Spleen (tissue), 11 donors: ENCODE measurements around the gene TNP2. TPM values are rescaled to one million over a fixed set of nuclear protein-coding genes. Genes with fewer than 3 reads are reported as not detected.

ENCODE experiments used
- DNase-seq: peaks from one replicate; pipeline ENCODE4 v3.0.0-alpha.2; 2020
- H3K27ac ChIP-seq, 8 donors: fragments of 200-600 bp; sonication (generic) in 7 of 8; 1 replicate in 4 of 8; 2 replicates in 4 of 8; pipeline versions ENCODE4 v1.5.0 to v1.8.0; 2016 to 2021; ENCODE audit warnings: inconsistent platforms in 4 of 8, mild to moderate bottlenecking in 4 of 8, moderate library complexity in 1 of 8
- H3K27me3 ChIP-seq, 7 donors: fragments of 200-600 bp; sonication (generic) in 6 of 7; replicated peaks in 1 of 7; 1 replicate in 4 of 7; 2 replicates in 3 of 7; pipeline versions ENCODE4 v1.5.0 to v1.8.0; 2016 to 2021; ENCODE audit warnings: inconsistent platforms in 3 of 7, mild to moderate bottlenecking in 1 of 7
- H3K36me3 ChIP-seq, 6 donors: fragments of 200-600 bp; sonication (generic) in 5 of 6; 1 replicate in 4 of 6; 2 replicates in 2 of 6; pipeline versions ENCODE4 v1.5.0 to v1.8.0; 2016 to 2021; ENCODE audit warnings: inconsistent platforms in 2 of 6
- H3K4me1 ChIP-seq, 6 donors: fragments of 200-600 bp; sonication (generic) in 5 of 6; 1 replicate in 3 of 6; 2 replicates in 3 of 6; pipeline versions ENCODE4 v1.5.0 to v1.8.0; 2016 to 2021; ENCODE audit warnings: inconsistent platforms in 3 of 6
- H3K4me3 ChIP-seq, 8 donors: fragments of 200-600 bp; sonication (generic) in 7 of 8; 1 replicate in 4 of 8; 2 replicates in 4 of 8; pipeline versions ENCODE4 v1.5.0 to v1.8.0; 2016 to 2021; ENCODE audit warnings: inconsistent platforms in 4 of 8, mild to moderate bottlenecking in 4 of 8, moderate library complexity in 2 of 8
- H3K9me3 ChIP-seq, 8 donors: fragments of 200-600 bp; sonication (generic) in 7 of 8; 1 replicate in 4 of 8; 2 replicates in 4 of 8; pipeline versions ENCODE4 v1.5.0 to v1.8.0; 2016 to 2021; ENCODE audit warnings: inconsistent platforms in 4 of 8
- POLR2A ChIP-seq, 3 donors: fragments of 450-650 bp; IDR thresholded peaks; one replicate each; pipeline ENCODE4 v1.5.1; 2017; ENCODE audit warnings: antibody characterized with exemption in 3 of 3, mild to moderate bottlenecking in 1 of 3
- POLR2AphosphoS5 ChIP-seq, 3 donors: sonication (generic); formaldehyde crosslinking; IDR thresholded peaks; one replicate each; pipeline ENCODE4 v1.5.1; 2017; ENCODE audit warnings: antibody characterized with exemption in 3 of 3
- WGBS, 5 donors: extraction: QIAGEN DNeasy Blood & Tissue Kit in 3 of 5; methylation state at CpG; one replicate each; pipeline versions ENCODE4 v1.1.5 to v1.1.7; 2013 to 2018; 5-methylcytosine and 5-hydroxymethylcytosine counted together
- intact Hi-C: fragments of 100-400 bp; cut with DNase I; formaldehyde crosslinking; loops from one replicate; pipeline ENCODE4 v1.15.0; 2023; ENCODE audit warnings: low total_unique reads
- polyA plus RNA-seq, 3 donors: library from polyadenylated mRNA; stranded (reverse); fragments of 200-250 nt; gene quantifications; one replicate each; pipeline ENCODE4 v1.2.1, GENCODE V29; 2013
- total RNA-seq, 7 donors: library from RNA; depleted of rRNA in 3 of 7; stranded (reverse); fragments of >200 nt in 3 of 7; fragmentation: NEBNext Ultra II Directional in 4 of 7; extraction: Animal tissue kit (Norgen Biotek cat#: 25700) in 4 of 7; gene quantifications; one replicate each; pipeline versions ENCODE4 v1.1.0 to v1.2.1, GENCODE V29; 2016 to 2021
- TF ChIP-seq, protein P1 (sequence below), 11 experiments: fragments of 200-600 bp in 7 of 11; fragments of 450-650 bp in 4 of 11; sonication (generic) in 4 of 11; IDR thresholded peaks in 8 of 11; conservative IDR thresholded peaks in 3 of 11; 1 replicate in 7 of 11; 2 replicates in 4 of 11; pipeline versions ENCODE4 v1.4.0 to v1.8.0; 2016 to 2021; ENCODE audit warnings: antibody characterized with exemption in 11 of 11, inconsistent platforms in 4 of 11, mild to moderate bottlenecking in 1 of 11
- donor health status: healthy with polysubstance abuse.
- donor health status: DM: no; HTN: no; CAD: no; lungs with moderate emphysema.
- donor health status: DM: no; HTN: no; CAD: no.
- donor health status: Bipolar disorder and iron deficiency.
- donor health status: healthy.
- donor health status: DM: no; HTN: no; CAD: no.
- donor health status: DM: yes; HTN: yes; CAD: no.

TNP2 gene
- total and polyA plus RNA-seq, 10 donors: not detected

DNA sequence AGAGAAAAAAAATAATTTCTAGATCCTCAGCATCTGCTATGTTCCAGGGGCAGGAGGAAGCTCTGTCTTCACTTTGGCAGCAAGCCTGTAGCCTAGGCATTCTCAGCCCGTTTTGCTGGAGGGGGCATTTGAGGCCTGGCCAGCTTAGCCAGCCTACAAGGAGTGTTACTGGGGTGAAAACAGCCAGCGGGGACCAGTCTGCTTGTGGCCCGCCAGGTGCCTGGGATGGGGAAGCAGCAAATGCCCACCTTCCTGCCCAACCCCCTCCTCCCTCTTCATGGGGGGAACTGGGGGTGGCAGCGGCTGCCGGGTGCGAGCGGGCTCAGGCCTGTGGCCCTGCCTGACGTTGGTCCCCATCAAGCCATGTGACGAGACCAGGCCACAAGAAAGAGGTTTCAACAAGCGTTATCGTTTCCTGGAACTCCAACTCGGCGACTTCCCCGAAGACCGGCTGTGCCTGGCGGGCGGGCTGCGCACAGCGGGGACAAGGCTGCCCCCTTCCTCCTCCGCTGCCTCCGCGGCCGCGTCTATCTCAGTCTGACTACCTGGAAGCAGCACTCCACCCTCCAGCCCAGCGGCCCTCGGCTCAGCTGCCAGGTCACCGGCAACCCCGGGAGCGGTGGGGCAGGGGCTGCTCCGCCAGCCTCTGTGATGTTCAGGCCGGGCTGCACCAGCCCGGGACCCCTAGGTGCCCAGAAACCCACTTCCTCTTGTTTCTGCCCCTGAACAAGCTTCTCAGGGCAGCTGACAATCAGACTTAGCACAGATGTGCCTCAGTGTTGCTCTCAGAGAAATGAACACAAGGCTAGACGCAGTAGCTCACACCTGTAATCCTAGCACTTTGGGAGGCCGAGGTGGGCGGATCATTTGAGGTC is 36.0 kb downstream of the TNP2 start:
- H3K36me3 ChIP-seq: no peaks in the 10 kb centered on the region
- H3K4me3 ChIP-seq: peak overlapping the region in 2 of 8 donors; percentile 2 to 49
- H3K27ac ChIP-seq: peak overlapping the region; percentile 70 to 89 (median 83)
- intact Hi-C loops: no loop called here
- H3K4me1 ChIP-seq: peaks cover 10 to 75% (median 42%) of the 10 kb centered on the region in 6 donors
- no peaks in the 10 kb centered on the region for H3K9me3 ChIP-seq
- WGBS, 5 donors: 12 to 28% (median 15%) methylated on average over 12 to 35 of the region's 35 CpGs
- TF ChIP-seq POLR2A (IDR thresholded peaks at IDR 0.05): no peak
- TF ChIP-seq, protein P1, sequence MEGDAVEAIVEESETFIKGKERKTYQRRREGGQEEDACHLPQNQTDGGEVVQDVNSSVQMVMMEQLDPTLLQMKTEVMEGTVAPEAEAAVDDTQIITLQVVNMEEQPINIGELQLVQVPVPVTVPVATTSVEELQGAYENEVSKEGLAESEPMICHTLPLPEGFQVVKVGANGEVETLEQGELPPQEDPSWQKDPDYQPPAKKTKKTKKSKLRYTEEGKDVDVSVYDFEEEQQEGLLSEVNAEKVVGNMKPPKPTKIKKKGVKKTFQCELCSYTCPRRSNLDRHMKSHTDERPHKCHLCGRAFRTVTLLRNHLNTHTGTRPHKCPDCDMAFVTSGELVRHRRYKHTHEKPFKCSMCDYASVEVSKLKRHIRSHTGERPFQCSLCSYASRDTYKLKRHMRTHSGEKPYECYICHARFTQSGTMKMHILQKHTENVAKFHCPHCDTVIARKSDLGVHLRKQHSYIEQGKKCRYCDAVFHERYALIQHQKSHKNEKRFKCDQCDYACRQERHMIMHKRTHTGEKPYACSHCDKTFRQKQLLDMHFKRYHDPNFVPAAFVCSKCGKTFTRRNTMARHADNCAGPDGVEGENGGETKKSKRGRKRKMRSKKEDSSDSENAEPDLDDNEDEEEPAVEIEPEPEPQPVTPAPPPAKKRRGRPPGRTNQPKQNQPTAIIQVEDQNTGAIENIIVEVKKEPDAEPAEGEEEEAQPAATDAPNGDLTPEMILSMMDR (IDR thresholded peaks at IDR 0.05 in 8 of 11, conservative IDR thresholded peaks at IDR 0.05 in 3 of 11): peak in 5 of 11 experiments; percentile 8 to 26 (median 9)
- TF ChIP-seq POLR2AphosphoS5 (IDR thresholded peaks at IDR 0.05): peak; percentile 87 to 93 (median 89)
- peak; percentile 93 for DNase-seq
- no peaks in the 10 kb centered on the region for H3K27me3 ChIP-seq

DNA sequence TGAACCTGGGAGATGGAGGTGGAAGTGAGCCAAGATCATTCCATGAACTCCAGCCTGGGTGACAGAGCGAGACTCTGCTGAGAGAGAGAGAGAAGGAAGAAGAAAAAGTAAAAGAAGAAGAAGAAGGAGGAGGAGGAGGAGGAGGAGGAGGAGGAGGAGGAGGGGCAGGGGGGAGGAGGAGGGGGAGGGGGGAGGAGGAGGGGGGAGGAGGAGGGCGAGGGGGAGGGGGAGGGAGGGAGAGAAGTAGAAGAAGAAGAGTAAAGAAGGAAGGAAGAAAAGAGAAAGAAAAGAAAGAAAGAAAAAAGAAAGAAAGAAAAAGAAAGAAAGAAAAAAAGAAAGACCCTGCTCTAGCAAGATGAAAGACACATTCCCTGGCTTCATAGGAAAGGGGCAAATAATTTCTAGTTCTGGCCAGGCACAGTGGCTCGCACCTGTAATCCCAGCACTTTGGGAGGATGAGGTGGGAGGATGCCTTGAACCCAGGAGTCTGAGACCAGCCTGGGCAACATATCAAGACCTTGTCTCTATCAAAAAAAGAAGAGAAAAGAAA is 36.7 kb downstream of the TNP2 start:
- intact Hi-C loops: no loop called here
- Histone ChIP-seq H3K4me3 (no peak overlapping the region), H3K9me3 (no peaks in the 10 kb centered on the region), H3K27ac (peak overlapping the region; percentile 70 to 89 (median 83)), H3K27me3 (no peaks in the 10 kb centered on the region), H3K36me3 (no peaks in the 10 kb centered on the region), H3K4me1 (peaks cover 10 to 68% (median 42%) of the 10 kb centered on the region in 6 donors)
- TF ChIP-seq POLR2AphosphoS5 (IDR thresholded peaks at IDR 0.05) (no peak), POLR2A (IDR thresholded peaks at IDR 0.05) (no peak)
- TF ChIP-seq, protein P1 (IDR thresholded peaks at IDR 0.05 in 8 of 11, conservative IDR thresholded peaks at IDR 0.05 in 3 of 11): no peak
- 60 to 83% (median 74%) methylated on average over 1 to 2 of the region's 3 CpGs for WGBS, 5 donors
- no peak for DNase-seq

DNA sequence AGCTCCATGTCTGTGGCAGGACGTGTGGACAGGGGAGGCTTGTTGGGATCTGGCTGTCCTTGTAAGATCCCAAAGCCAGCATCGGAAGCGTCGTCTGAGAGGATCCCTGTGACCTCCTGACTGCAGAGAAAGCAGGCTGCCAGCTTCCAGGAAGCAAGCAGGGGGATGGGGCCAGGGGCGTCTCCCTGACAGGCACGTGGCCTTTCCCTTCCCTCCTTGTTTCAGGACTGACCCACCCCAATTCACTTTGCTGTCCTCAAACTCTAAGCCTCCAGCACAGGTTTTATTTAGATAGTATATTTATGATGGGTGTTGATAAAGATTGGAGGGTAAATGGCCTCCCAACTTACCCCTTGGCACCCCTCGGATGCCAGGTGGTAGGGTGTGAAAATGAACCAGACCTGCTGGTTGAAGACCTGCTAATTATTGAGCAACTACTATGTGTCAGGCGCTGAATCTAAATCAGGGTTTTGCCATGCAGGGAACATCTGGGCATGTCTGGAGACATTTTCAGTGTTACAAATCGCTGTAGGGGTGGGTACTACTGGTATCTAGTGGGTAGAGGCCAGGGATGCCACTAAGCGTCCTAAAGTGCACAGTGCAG is 37.7 kb downstream of the TNP2 start:
- Histone ChIP-seq H3K27me3 (no peaks in the 10 kb centered on the region), H3K36me3 (no peaks in the 10 kb centered on the region), H3K27ac (peak overlapping the region in 7 of 8 donors; percentile 13 to 87 (median 60)), H3K4me1 (peaks cover 10 to 63% (median 39%) of the 10 kb centered on the region in 6 donors), H3K9me3 (no peaks in the 10 kb centered on the region), H3K4me3 (no peak overlapping the region)
- intact Hi-C loops: no loop called here
- DNase-seq: no peak
- TF ChIP-seq, protein P1 (IDR thresholded peaks at IDR 0.05 in 8 of 11, conservative IDR thresholded peaks at IDR 0.05 in 3 of 11): no peak
- TF ChIP-seq POLR2AphosphoS5 (IDR thresholded peaks at IDR 0.05): peak in 1 of 3 donors; percentile 37
- WGBS, 5 donors: 70 to 80% (median 71%) methylated on average over 10 of the region's 10 CpGs

DNA sequence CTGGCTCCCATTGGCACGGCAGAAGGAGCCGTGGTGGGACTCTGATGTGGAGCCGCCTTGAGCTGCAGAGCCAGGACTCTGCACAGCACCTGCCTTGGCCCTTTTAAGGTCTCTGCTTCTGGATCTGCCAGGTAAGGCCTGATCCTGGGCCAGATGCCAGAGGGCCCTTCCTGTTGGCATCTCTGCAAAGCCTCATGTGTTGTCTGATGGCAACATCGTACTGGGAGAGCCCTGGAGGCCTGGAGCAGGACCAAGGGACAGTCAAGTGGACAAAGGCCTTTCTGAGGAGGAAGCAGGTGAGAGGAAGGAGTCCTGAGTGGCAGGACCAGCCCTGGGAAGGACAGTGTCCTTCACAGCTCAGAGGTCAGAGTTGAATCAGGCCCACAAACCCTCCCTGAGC is 39.2 kb downstream of the TNP2 start:
- DNase-seq: no peak
- TF ChIP-seq POLR2AphosphoS5 (IDR thresholded peaks at IDR 0.05): no peak
- TF ChIP-seq, protein P1 (IDR thresholded peaks at IDR 0.05 in 8 of 11, conservative IDR thresholded peaks at IDR 0.05 in 3 of 11): no peak
- no peak for TF ChIP-seq POLR2A (IDR thresholded peaks at IDR 0.05)
- Histone ChIP-seq H3K4me3 (no peak overlapping the region), H3K9me3 (no peaks in the 10 kb centered on the region), H3K27ac (peak overlapping the region in 3 of 8 donors; percentile 15 to 27 (median 23)), H3K4me1 (peaks cover 21 to 63% (median 48%) of the 10 kb centered on the region in 6 donors), H3K27me3 (no peaks in the 10 kb centered on the region), H3K36me3 (no peaks in the 10 kb centered on the region)
- WGBS, 5 donors: 77 to 86% (median 83%) methylated on average over 4 of the region's 4 CpGs
- intact Hi-C loops: no loop called here
